Tibial artery (tissue), 4 donors: ENCODE measurements around the gene USP34.
"Not testable (repeated sequence)": the region's sequence is repeated elsewhere in the genome, so short reads cannot be mapped to it uniquely, and the experiment has no call there.

Experiments used
- DNase-seq, 2 donors: peaks; one replicate each; pipeline ENCODE4 v3.0.0-alpha.2; 2019
- H3K27ac ChIP-seq, 2 donors: fragments of 200-600 bp; sonication (generic) in 1 of 2; 1 replicate in 1 of 2; 2 replicates in 1 of 2; pipeline ENCODE4 v1.5.1; 2018 to 2019; ENCODE audit warnings: mild to moderate bottlenecking in 1 of 2
- H3K27me3 ChIP-seq, 2 donors: fragments of 200-600 bp; sonication (generic) in 1 of 2; one replicate each; pipeline versions ENCODE4 v1.5.1 to v1.6.0; 2016 to 2019
- H3K36me3 ChIP-seq, 3 donors: fragments of 200-600 bp; sonication (generic) in 2 of 3; one replicate each; pipeline ENCODE4 v1.5.1; 2016 to 2019; ENCODE audit warnings: mild to moderate bottlenecking in 2 of 3
- H3K4me1 ChIP-seq, 4 donors: fragments of 200-600 bp; sonication (generic) in 2 of 4; 1 replicate in 3 of 4; 2 replicates in 1 of 4; pipeline ENCODE4 v1.5.1; 2016 to 2019
- H3K4me3 ChIP-seq, 2 donors: fragments of 200-600 bp; sonication (generic) in 1 of 2; 1 replicate in 1 of 2; 2 replicates in 1 of 2; pipeline ENCODE4 v1.5.1; 2018 to 2019; ENCODE audit warnings: mild to moderate bottlenecking in 2 of 2
- H3K9me3 ChIP-seq, 3 donors: fragments of 200-600 bp; sonication (generic) in 1 of 3; one replicate each; pipeline ENCODE4 v1.5.1; 2016 to 2019
- intact Hi-C: fragments of 100-400 bp; cut with DNase I; formaldehyde crosslinking; loops from one replicate; pipeline ENCODE4 v1.15.0; 2023; ENCODE audit warnings: low total_unique reads
- TF ChIP-seq, protein P1 (sequence below), 2 experiments: fragments of 200-600 bp in 1 of 2; fragments of 450-650 bp in 1 of 2; IDR thresholded peaks; one replicate each; pipeline ENCODE4 v1.5.1; 2017 to 2019; ENCODE audit warnings: antibody characterized with exemption in 2 of 2, mild to moderate bottlenecking in 1 of 2, moderate library complexity in 1 of 2

The USP34 gene

DNA sequence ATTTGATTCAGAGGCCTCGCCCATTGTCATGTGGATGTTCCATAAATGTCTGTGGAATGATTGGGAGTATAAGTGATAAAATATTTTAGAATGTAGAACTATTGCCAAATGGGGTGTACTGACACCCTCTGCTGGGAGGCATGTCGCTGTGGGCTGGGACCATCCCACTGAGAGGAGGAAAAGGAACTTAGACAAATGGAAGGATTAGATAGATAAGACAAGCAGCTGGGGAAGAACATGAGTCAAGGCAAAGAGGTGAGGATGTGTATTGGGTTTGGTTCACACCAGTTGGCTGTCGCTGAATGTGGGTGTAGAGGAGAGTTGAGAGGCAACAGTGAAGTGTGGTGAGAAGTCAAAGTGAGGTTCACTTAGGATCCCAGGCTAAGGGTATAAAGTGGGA, 304.9 kb downstream of the USP34 start:
- Histone ChIP-seq H3K36me3 (peaks cover 34 to 48% (median 39%) of the 10 kb centered on the region in 3 donors), H3K27ac (no peak overlapping the region), H3K4me3 (no peak overlapping the region), H3K9me3 (no peaks in the 10 kb centered on the region), H3K27me3 (no peaks in the 10 kb centered on the region), H3K4me1 (no peaks in the 10 kb centered on the region)
- TF ChIP-seq, protein P1, sequence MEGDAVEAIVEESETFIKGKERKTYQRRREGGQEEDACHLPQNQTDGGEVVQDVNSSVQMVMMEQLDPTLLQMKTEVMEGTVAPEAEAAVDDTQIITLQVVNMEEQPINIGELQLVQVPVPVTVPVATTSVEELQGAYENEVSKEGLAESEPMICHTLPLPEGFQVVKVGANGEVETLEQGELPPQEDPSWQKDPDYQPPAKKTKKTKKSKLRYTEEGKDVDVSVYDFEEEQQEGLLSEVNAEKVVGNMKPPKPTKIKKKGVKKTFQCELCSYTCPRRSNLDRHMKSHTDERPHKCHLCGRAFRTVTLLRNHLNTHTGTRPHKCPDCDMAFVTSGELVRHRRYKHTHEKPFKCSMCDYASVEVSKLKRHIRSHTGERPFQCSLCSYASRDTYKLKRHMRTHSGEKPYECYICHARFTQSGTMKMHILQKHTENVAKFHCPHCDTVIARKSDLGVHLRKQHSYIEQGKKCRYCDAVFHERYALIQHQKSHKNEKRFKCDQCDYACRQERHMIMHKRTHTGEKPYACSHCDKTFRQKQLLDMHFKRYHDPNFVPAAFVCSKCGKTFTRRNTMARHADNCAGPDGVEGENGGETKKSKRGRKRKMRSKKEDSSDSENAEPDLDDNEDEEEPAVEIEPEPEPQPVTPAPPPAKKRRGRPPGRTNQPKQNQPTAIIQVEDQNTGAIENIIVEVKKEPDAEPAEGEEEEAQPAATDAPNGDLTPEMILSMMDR (IDR thresholded peaks at IDR 0.05): no peak
- intact Hi-C loops: no loop called here
- DNase-seq: no peak

DNA sequence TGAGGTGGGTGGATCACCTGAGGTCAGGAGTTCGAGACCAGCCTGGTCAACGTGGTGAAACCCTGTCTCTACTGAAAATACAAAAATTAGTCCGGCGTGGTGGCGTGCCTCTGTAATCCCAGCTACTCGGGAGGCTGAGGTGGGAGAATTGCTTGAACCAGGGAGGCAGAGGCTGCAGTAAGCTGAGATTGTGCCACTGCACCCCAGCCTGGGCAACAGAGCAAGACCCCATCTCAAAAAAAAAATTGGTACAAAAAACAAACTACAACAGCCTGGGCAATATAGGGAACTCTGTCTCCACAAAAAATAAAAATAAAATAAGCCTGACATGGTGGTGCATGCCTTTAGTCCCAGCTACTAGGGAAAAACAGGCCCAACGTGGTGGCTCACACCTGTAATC, 305.8 kb downstream of the USP34 start:
- H3K9me3 ChIP-seq, H3K4me3 ChIP-seq, H3K27ac ChIP-seq, DNase-seq, H3K4me1 ChIP-seq, H3K27me3 ChIP-seq, intact Hi-C loops: not testable (repeated sequence)
- peaks cover 34 to 56% (median 48%) of the 10 kb centered on the region in 3 donors for H3K36me3 ChIP-seq

DNA sequence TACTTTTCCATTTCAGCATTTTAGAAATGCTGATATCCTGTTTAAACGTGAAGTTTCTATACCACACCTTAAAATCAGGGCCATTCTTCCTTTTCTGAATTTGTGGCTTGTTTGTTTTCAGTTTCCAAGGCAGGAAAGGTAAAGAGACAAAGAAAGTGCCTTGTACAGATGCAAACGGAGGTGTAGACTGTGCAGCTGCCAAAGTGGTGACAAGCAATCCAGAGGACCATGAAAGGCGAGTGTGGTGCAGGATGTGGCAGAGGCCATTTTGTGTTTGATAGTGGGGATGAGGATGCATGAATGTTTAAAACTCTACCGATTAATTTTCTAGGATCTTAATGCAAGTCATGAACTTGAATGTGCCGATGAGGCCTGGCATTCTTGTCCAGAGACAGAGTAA, 308.2 kb downstream of the USP34 start:
- Histone ChIP-seq H3K4me1 (no peaks in the 10 kb centered on the region), H3K36me3 (peaks cover 44 to 71% (median 68%) of the 10 kb centered on the region in 3 donors), H3K27me3 (no peaks in the 10 kb centered on the region), H3K4me3 (no peak overlapping the region), H3K27ac (no peak overlapping the region), H3K9me3 (no peaks in the 10 kb centered on the region)
- intact Hi-C loops: no loop called here
- DNase-seq: no peak
- TF ChIP-seq, protein P1 (IDR thresholded peaks at IDR 0.05): no peak

DNA sequence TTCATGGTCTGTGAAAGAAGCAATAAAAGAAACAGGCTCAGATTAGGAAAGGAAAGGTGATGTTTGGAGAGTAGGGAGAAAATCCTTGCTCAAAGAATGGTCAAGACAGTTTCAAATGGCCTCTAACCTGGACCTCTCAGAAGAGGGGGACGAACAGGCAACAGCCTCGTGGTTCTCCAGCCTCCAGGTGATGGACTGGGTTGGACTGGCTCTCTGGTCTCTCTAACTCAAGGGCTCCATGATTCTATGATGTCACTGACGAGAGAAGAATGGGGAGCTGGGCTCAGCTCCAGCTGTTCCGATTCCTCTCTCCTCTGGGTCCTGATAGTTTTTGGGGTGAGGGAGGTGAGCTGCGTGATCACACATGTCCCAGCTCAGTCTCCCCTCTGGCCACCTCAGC, 309.0 kb downstream of the USP34 start, which contains the start of gene C2orf74:
C2orf74 (plus strand) TSS at position 301 of the 400 bp plus-strand sequence. CDS start 327 bp downstream, outside the sequence.
- TF ChIP-seq, protein P1 (IDR thresholded peaks at IDR 0.05): no peak
- Histone ChIP-seq H3K4me1 (no peaks in the 10 kb centered on the region), H3K4me3 (no peak within 1 kb of the TSS), H3K27me3 (no peaks in the 10 kb centered on the region), H3K27ac (no peak within 1 kb of the TSS), H3K9me3 (no peaks in the 10 kb centered on the region), H3K36me3 (peaks cover 49 to 77% (median 73%) of the 10 kb centered on the region in 3 donors)
- intact Hi-C loops: no loop called here
- DNase-seq: no peak

DNA sequence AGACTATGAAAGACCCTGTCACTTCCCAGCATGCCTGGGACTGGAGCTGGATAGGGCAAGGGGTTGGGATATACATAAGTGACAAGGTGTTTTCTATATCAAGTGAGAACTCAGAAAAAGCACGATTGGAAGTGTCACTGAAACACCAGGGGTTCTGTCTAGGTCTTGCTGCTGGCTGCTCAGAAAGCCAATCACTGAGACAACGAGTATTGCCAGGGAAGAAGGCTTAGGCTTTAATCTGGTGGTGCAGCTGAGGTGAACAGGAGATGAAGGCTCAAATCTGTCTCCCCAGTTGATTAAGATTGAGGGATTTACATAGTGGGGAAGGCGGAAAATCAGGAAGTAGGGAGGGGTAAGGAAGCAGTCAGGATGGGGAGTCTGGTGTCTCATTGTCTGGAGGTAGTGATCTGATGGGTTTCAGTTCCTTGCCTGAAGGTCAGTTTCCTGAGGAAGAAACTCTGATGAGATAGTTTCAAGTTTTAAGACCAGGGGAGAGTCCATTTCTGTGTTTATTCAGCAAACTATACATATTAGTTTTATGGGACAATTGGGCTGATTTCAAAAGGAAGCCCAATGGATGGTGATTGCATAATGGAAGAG, 312.4 kb downstream of the USP34 start:
- Histone ChIP-seq H3K27ac (no peak overlapping the region), H3K9me3 (no peaks in the 10 kb centered on the region), H3K27me3 (no peaks in the 10 kb centered on the region), H3K36me3 (peaks cover 24 to 44% (median 38%) of the 10 kb centered on the region in 3 donors), H3K4me3 (no peak overlapping the region), H3K4me1 (no peaks in the 10 kb centered on the region)
- no peak for DNase-seq
- TF ChIP-seq, protein P1 (IDR thresholded peaks at IDR 0.05): no peak
- intact Hi-C loops: no loop called here

DNA sequence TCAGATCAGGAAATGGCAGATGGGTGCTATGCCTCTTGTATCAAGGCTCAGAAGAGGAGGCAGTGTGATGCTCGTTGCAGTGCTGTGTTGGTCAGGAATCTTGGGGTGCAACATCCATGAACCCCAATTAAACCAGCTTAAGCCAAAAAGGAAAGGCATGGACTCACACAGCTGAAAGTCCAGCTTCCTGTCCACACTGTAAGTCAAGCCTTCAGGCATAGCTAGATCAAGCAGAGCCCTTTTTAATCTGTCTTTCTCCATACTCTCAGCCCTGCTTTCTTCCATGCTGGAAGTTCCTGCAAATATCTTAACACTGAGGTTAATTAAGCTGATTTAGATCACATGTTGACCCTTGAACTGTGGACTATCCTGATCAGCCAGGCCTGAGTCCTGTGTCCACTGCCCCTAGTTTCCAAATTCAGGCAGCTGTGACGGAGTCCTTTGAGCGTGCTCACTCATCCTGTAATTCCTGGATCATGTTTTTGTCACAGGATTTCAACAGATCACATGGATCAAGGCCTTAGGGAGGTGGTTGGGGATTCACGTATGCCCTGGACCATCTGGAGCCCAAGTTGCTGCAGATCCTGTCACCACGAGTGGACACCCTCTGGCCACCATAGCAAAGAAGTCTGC, 313.4 kb downstream of the USP34 start:
- H3K4me1 ChIP-seq: no peaks in the 10 kb centered on the region
- H3K36me3 ChIP-seq: peaks cover 14 to 35% (median 35%) of the 10 kb centered on the region in 3 donors
- H3K27ac ChIP-seq: no peak overlapping the region
- intact Hi-C loops: no loop called here
- TF ChIP-seq, protein P1 (IDR thresholded peaks at IDR 0.05): no peak
- no peak for DNase-seq
- no peak overlapping the region for H3K4me3 ChIP-seq
- H3K9me3 ChIP-seq: no peaks in the 10 kb centered on the region
- no peaks in the 10 kb centered on the region for H3K27me3 ChIP-seq
